Measurements from ENCODE around the gene PHGDH.

DNA sequence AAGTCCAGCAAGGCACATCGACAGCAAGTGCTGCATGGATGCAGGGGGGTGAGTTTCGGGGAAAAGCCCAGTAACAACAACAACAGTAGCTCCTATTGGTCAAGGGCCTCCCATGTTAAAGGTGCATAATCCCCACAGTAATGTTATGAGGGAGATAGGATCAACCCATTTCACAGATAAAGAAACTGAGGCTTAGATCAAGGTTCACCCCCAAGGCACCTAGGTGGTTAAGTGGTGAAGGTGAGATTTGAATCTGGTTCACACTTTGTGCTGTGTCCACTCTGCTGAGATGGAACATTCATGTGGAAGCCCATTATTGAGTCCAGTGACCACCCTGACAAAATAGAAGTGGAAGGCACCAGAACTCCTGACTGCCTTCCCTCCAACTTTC lies 24.9 kb downstream of the PHGDH start:
- no peak for TF ChIP-seq GATA2 (IDR thresholded peaks at IDR 0.05; ENCODE audit: low read depth, low read length)
- no peak for TF ChIP-seq GATA3 (IDR thresholded peaks at IDR 0.05; ENCODE audit: low read depth, low read length)

All from SH-SY5Y (cell line).